Measurements from ENCODE around the gene SERPINH1.

The SERPINH1 gene

GRCh38 chr11:75556275-75556674 is 5.8 kb upstream of the SERPINH1 start:
- no peak for TF ChIP-seq CTCF (IDR thresholded peaks at IDR 0.05; ENCODE audit: low read depth, low read length)
- H3K4me3 ChIP-seq (ENCODE audit: low read depth, low read length) = no peak overlapping the region
- H3K27me3 ChIP-seq = no peaks in the 10 kb centered on the region
- H3K4me1 ChIP-seq = peaks cover 25% of the 10 kb centered on the region
- no peaks in the 10 kb centered on the region; the same call in 1 of the 2 replicates for H3K9me3 ChIP-seq
- no peak for DNase-seq
- no peaks in the 10 kb centered on the region for H3K36me3 ChIP-seq

- no peak for DNase-seq
- no peaks in the 10 kb centered on the region; the same call in 1 of the 2 replicates for H3K9me3 ChIP-seq
- H3K4me1 ChIP-seq = peaks cover 26% of the 10 kb centered on the region
- H3K4me3 ChIP-seq (ENCODE audit: low read depth, low read length) = no peak overlapping the region
- TF ChIP-seq CTCF (IDR thresholded peaks at IDR 0.05; ENCODE audit: low read depth, low read length) = no peak
- no peaks in the 10 kb centered on the region for H3K27me3 ChIP-seq
- no peaks in the 10 kb centered on the region for H3K36me3 ChIP-seq
Measured at GRCh38 chr11:75557666-75558494, 4.2 kb upstream of the SERPINH1 start.

- DNase-seq = no peak
Measured at GRCh38 chr11:75558939-75559843, 2.9 kb upstream of the SERPINH1 start.

GRCh38 chr11:75560644-75561043 is 1.4 kb upstream of the SERPINH1 start:
- Histone ChIP-seq H3K27me3 (no peaks in the 10 kb centered on the region), H3K36me3 (no peaks in the 10 kb centered on the region), H3K4me1 (peaks cover 10% of the 10 kb centered on the region; the same call in 1 of the 2 replicates), H3K9me3 (no peaks in the 10 kb centered on the region), H3K4me3 (ENCODE audit: low read depth, low read length) (no peak overlapping the region)
- no peak for TF ChIP-seq CTCF (IDR thresholded peaks at IDR 0.05; ENCODE audit: low read depth, low read length)
- DNase-seq = no peak

More at GRCh38 chr11:75558939-75559843, 2.9 kb upstream of the SERPINH1 start:
- Histone ChIP-seq H3K27me3 (no peaks in the 10 kb centered on the region), H3K4me1 (peaks cover 17% of the 10 kb centered on the region), H3K4me3 (ENCODE audit: low read depth, low read length) (no peak overlapping the region), H3K9me3 (no peaks in the 10 kb centered on the region), H3K36me3 (no peaks in the 10 kb centered on the region)
- TF ChIP-seq CTCF (IDR thresholded peaks at IDR 0.05; ENCODE audit: low read depth, low read length) = no peak

- Histone ChIP-seq H3K36me3 (no peaks in the 10 kb centered on the region), H3K9me3 (no peaks in the 10 kb centered on the region), H3K27me3 (no peaks in the 10 kb centered on the region), H3K4me1 (peaks cover 10% of the 10 kb centered on the region; the same call in 1 of the 2 replicates), H3K4me3 (ENCODE audit: low read depth, low read length) (peak overlapping the region; percentile 78)
- no peak for TF ChIP-seq CTCF (IDR thresholded peaks at IDR 0.05; ENCODE audit: low read depth, low read length)
- DNase-seq = no peak
Measured at GRCh38 chr11:75561426-75562047, 516 bp upstream of the SERPINH1 start.
